ENCODE measurements around the gene WDR18.

The WDR18 gene

DNA sequence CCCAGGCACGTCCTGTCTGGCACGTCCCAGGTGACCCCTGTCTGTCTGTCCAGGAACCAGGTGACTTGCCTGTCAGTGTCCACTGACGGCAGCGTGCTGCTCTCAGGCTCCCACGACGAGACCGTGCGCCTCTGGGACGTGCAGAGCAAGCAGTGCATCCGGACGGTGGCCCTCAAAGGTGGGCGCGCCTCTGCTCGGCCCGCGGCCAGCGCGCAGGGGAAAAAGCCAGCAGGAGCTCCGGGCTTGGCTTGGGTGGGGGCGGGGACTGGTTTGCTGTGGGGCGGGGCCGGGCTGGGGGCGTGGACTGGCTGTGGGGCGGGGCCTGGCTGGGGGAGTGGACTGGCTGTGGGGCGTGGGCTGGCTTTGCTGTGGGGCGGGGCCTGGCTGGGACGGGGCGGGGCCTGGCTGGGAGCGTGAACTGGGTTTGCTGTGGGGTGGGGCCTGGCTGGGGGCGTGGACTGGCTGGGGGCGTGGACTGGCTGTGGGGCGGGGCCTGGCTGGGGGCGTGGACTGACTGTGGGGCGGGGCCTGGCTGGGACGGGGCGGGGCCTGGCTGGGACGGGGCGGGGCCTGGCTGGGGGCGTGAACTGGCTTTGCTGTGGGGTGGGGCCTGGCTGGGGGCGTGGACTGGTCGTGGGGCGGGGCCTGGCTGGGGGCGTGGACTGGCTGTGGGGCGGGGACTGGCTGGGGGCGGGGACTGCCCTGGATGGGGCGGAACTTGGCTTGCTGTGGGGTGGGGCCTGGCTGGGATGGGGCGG, 7.2 kb downstream of the WDR18 start:
- no peak for TF ChIP-seq EZH2 (optimal IDR thresholded peaks at IDR 0.05; ENCODE audit: low read depth, low read length)
- no peak for TF ChIP-seq EZH2phosphoT487 (IDR thresholded peaks at IDR 0.05; ENCODE audit: low read length)
- TF ChIP-seq, protein P1, sequence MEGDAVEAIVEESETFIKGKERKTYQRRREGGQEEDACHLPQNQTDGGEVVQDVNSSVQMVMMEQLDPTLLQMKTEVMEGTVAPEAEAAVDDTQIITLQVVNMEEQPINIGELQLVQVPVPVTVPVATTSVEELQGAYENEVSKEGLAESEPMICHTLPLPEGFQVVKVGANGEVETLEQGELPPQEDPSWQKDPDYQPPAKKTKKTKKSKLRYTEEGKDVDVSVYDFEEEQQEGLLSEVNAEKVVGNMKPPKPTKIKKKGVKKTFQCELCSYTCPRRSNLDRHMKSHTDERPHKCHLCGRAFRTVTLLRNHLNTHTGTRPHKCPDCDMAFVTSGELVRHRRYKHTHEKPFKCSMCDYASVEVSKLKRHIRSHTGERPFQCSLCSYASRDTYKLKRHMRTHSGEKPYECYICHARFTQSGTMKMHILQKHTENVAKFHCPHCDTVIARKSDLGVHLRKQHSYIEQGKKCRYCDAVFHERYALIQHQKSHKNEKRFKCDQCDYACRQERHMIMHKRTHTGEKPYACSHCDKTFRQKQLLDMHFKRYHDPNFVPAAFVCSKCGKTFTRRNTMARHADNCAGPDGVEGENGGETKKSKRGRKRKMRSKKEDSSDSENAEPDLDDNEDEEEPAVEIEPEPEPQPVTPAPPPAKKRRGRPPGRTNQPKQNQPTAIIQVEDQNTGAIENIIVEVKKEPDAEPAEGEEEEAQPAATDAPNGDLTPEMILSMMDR (IDR thresholded peaks at IDR 0.05; ENCODE audit: low read length), result no peak
- H4K20me1 ChIP-seq (ENCODE audit: insufficient read depth, low read length), result no peaks in the 10 kb centered on the region
- no peak for DNase-seq

DNA sequence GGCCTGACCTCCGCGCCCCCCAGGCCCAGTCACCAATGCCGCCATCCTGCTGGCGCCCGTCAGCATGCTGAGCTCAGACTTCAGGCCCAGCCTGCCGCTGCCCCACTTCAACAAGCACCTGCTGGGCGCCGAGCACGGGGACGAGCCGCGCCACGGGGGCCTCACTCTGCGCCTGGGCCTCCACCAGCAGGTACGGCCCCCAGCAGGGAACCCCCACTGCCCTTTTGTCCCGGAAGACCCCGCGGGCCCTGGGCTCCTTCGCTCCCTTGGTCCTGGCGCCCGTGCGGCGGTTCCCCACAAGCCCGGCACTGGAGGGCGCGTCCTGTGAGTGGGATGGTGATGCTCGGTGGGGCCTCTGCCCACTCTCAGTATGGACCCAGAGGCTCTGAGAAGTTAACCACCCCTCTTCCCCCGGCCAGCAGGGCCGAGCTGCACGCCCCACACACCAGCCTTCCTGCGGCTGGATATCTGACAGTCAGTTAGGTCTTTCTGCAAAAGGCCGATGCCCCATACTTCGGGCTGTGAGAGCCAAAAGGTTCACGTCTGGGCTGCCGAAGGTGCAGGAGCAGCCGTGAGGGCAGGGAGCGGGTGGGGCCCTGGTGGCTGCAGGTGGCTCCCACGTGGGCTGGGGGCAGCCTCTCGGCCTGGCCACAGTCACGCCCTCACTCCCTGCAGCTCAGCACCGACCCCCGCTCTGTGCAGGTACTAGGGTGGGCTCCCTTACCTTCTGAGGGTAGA, 8.0 kb downstream of the WDR18 start:
- Histone ChIP-seq H4K20me1 (ENCODE audit: insufficient read depth, low read length) (no peaks in the 10 kb centered on the region), H3K36me3 (replicated peaks; ENCODE audit: insufficient read depth, low read length) (0 out of 2 replicates have a peak, but pooled peaks cover 5% of the 10 kb centered on the region), H3K27ac (ENCODE audit: low read length) (no peak overlapping the region), H3K9ac (ENCODE audit: low read length) (no peak overlapping the region), H3K4me2 (ENCODE audit: low read depth, low read length) (no peak overlapping the region), H3K4me1 (ENCODE audit: low read length) (peaks cover 5% of the 10 kb centered on the region), H3K9me3 (replicated peaks; ENCODE audit: insufficient read depth, low read length) (no peaks in the 10 kb centered on the region), H3K79me2 (ENCODE audit: low read length) (no peaks in the 10 kb centered on the region), H3K9me2 (replicated peaks; ENCODE audit: insufficient read depth, low read length) (no peaks in the 10 kb centered on the region), H3F3A (ENCODE audit: insufficient read depth, low read length) (peaks cover 7% of the 10 kb centered on the region; the same call in 1 of the 2 replicates), H2AFZ (ENCODE audit: low read length) (no peak overlapping the region), H3K27me3 (replicated peaks; ENCODE audit: insufficient read depth, low read length) (no peaks in the 10 kb centered on the region; the same call in 1 of the 2 replicates), H3K4me3 (ENCODE audit: low read length) (no peak overlapping the region)
- peak; percentile 18 for DNase-seq
- TF ChIP-seq EZH2phosphoT487 (IDR thresholded peaks at IDR 0.05; ENCODE audit: low read length) (no peak), EZH2 (optimal IDR thresholded peaks at IDR 0.05; ENCODE audit: low read depth, low read length) (no peak)
- TF ChIP-seq, protein P1 (IDR thresholded peaks at IDR 0.05; ENCODE audit: low read length), result no peak

More for the DNA sequence above, 7.2 kb downstream of the WDR18 start:
- Histone ChIP-seq H3K9ac (ENCODE audit: low read length) (no peak overlapping the region), H3K4me2 (ENCODE audit: low read depth, low read length) (no peak overlapping the region), H3K4me3 (ENCODE audit: low read length) (no peak overlapping the region), H3K36me3 (replicated peaks; ENCODE audit: insufficient read depth, low read length) (0 out of 2 replicates have a peak, but pooled peaks cover 5% of the 10 kb centered on the region), H3K27ac (ENCODE audit: low read length) (no peak overlapping the region), H3K27me3 (replicated peaks; ENCODE audit: insufficient read depth, low read length) (no peaks in the 10 kb centered on the region), H3K9me3 (replicated peaks; ENCODE audit: insufficient read depth, low read length) (no peaks in the 10 kb centered on the region), H3K9me2 (replicated peaks; ENCODE audit: insufficient read depth, low read length) (no peaks in the 10 kb centered on the region), H3K79me2 (ENCODE audit: low read length) (no peaks in the 10 kb centered on the region), H3K4me1 (ENCODE audit: low read length) (peaks cover 5% of the 10 kb centered on the region), H2AFZ (ENCODE audit: low read length) (no peak overlapping the region), H3F3A (ENCODE audit: insufficient read depth, low read length) (0 out of 2 replicates have a peak, but pooled peaks cover 4% of the 10 kb centered on the region)

DNA sequence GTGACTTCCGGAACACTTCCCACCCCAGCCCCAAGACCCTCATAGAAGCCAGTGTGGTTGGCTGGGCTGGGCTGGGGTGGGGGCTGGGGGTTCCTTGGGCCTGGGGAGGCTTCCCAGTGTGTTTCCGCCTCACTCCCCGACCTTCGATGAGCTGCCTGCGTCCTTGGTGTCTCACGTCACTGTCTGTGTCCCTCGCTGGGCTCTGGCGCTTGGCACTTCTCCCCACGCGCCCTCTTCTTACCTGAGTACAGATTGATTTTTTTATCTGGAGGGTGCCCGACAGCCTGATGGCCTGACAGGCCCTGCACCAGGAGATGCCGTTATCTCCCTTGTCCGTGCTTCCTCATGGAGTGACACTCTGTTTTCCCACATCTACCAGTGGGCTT, 8.5 kb downstream of the WDR18 start:
- Histone ChIP-seq H3K27ac (ENCODE audit: low read length) (no peak overlapping the region), H3K4me1 (ENCODE audit: low read length) (peaks cover 5% of the 10 kb centered on the region), H3K4me2 (ENCODE audit: low read depth, low read length) (no peak overlapping the region), H3K27me3 (replicated peaks; ENCODE audit: insufficient read depth, low read length) (peaks cover 2% of the 10 kb centered on the region), H2AFZ (ENCODE audit: low read length) (no peak overlapping the region), H3K9ac (ENCODE audit: low read length) (no peak overlapping the region), H4K20me1 (ENCODE audit: insufficient read depth, low read length) (no peaks in the 10 kb centered on the region), H3K36me3 (replicated peaks; ENCODE audit: insufficient read depth, low read length) (0 out of 2 replicates have a peak, but pooled peaks cover 5% of the 10 kb centered on the region), H3K4me3 (ENCODE audit: low read length) (no peak overlapping the region), H3K9me3 (replicated peaks; ENCODE audit: insufficient read depth, low read length) (no peaks in the 10 kb centered on the region), H3K79me2 (ENCODE audit: low read length) (no peaks in the 10 kb centered on the region), H3K9me2 (replicated peaks; ENCODE audit: insufficient read depth, low read length) (no peaks in the 10 kb centered on the region), H3F3A (ENCODE audit: insufficient read depth, low read length) (peaks cover 7% of the 10 kb centered on the region; the same call in 1 of the 2 replicates)
- DNase-seq, result no peak
- no peak for TF ChIP-seq EZH2 (optimal IDR thresholded peaks at IDR 0.05; ENCODE audit: low read depth, low read length)
- TF ChIP-seq EZH2phosphoT487 (IDR thresholded peaks at IDR 0.05; ENCODE audit: low read length), result no peak
- TF ChIP-seq, protein P1 (IDR thresholded peaks at IDR 0.05; ENCODE audit: low read length), result no peak

All from MM.1S (cell line).